HEK293 (cell line): Measurements from ENCODE around the gene WDR18.

Experiments
- KLF1 ChIP-seq: fragments of 450-650 bp; formaldehyde crosslinking; IDR thresholded peaks from 2 replicates; pipeline ENCODE4 v1.5.1; 2016; ENCODE audit warnings: missing biosample characterization, missing genetic modification characterization
- ZEB2 ChIP-seq: fragments of 450-650 bp; formaldehyde crosslinking; IDR thresholded peaks from 2 replicates; pipeline ENCODE4 v1.5.1; 2016; ENCODE audit warnings: missing biosample characterization, missing genetic modification characterization
- ZNF121 ChIP-seq: fragments of 450-650 bp; formaldehyde crosslinking; IDR thresholded peaks from 2 replicates; pipeline ENCODE4 v1.5.1; 2016; ENCODE audit warnings: missing biosample characterization, missing genetic modification characterization
- ZNF211 ChIP-seq: fragments of 450-650 bp; formaldehyde crosslinking; IDR thresholded peaks from 2 replicates; pipeline ENCODE4 v1.5.1; 2016; ENCODE audit warnings: low read depth, missing biosample characterization, missing genetic modification characterization
- ZNF433 ChIP-seq: fragments of 450-650 bp; formaldehyde crosslinking; IDR thresholded peaks from 2 replicates; pipeline ENCODE4 v1.5.1; 2016; ENCODE audit warnings: missing biosample characterization, missing genetic modification characterization, low read depth
- ZNF529 ChIP-seq: fragments of 450-650 bp; formaldehyde crosslinking; IDR thresholded peaks from 2 replicates; pipeline ENCODE4 v1.5.1; 2017; ENCODE audit warnings: missing genetic modification characterization, missing biosample characterization; ENCODE audit not compliant: insufficient replicate concordance
- ZNF571 ChIP-seq: fragments of 450-650 bp; formaldehyde crosslinking; IDR thresholded peaks from 2 replicates; pipeline ENCODE4 v1.5.0; 2017; ENCODE audit warnings: missing biosample characterization, missing genetic modification characterization
- ZNF768 ChIP-seq: fragments of 450-650 bp; formaldehyde crosslinking; IDR thresholded peaks from 2 replicates; pipeline ENCODE4 v1.5.1; 2018; ENCODE audit warnings: missing biosample characterization, mild to moderate bottlenecking, missing genetic modification characterization
- TF ChIP-seq, protein P1 (sequence below): fragments of 450-650 bp; formaldehyde crosslinking; IDR thresholded peaks from 2 replicates; pipeline ENCODE4 v1.5.1; 2016; ENCODE audit warnings: missing biosample characterization, missing genetic modification characterization
- TF ChIP-seq, protein P2 (sequence below): fragments of 450-650 bp; IDR thresholded peaks from 2 replicates; pipeline ENCODE4 v1.5.1; 2018; ENCODE audit warnings: missing biosample characterization, mild to moderate bottlenecking, missing genetic modification characterization
- TF ChIP-seq, protein P3 (sequence below): fragments of 450-650 bp; formaldehyde crosslinking; IDR thresholded peaks from 2 replicates; pipeline ENCODE4 v1.5.1; 2017; ENCODE audit warnings: missing biosample characterization, missing genetic modification characterization

- TF ChIP-seq, protein P1, sequence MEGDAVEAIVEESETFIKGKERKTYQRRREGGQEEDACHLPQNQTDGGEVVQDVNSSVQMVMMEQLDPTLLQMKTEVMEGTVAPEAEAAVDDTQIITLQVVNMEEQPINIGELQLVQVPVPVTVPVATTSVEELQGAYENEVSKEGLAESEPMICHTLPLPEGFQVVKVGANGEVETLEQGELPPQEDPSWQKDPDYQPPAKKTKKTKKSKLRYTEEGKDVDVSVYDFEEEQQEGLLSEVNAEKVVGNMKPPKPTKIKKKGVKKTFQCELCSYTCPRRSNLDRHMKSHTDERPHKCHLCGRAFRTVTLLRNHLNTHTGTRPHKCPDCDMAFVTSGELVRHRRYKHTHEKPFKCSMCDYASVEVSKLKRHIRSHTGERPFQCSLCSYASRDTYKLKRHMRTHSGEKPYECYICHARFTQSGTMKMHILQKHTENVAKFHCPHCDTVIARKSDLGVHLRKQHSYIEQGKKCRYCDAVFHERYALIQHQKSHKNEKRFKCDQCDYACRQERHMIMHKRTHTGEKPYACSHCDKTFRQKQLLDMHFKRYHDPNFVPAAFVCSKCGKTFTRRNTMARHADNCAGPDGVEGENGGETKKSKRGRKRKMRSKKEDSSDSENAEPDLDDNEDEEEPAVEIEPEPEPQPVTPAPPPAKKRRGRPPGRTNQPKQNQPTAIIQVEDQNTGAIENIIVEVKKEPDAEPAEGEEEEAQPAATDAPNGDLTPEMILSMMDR = no peak
- TF ChIP-seq ZNF211 (no peak), KLF1 (tag by site-specific recombination) (no peak), ZNF571 (tag by site-specific recombination) (no peak), ZNF121 (tag by site-specific recombination) (no peak), ZNF529 (no peak), ZNF768 (tag by site-specific recombination) (no peak), ZNF433 (tag by site-specific recombination) (no peak), ZEB2 (tag by site-specific recombination) (no peak)
- TF ChIP-seq, protein P2, sequence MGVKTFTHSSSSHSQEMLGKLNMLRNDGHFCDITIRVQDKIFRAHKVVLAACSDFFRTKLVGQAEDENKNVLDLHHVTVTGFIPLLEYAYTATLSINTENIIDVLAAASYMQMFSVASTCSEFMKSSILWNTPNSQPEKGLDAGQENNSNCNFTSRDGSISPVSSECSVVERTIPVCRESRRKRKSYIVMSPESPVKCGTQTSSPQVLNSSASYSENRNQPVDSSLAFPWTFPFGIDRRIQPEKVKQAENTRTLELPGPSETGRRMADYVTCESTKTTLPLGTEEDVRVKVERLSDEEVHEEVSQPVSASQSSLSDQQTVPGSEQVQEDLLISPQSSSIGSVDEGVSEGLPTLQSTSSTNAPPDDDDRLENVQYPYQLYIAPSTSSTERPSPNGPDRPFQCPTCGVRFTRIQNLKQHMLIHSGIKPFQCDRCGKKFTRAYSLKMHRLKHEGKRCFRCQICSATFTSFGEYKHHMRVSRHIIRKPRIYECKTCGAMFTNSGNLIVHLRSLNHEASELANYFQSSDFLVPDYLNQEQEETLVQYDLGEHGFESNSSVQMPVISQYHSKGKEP = no peak
- TF ChIP-seq, protein P3, sequence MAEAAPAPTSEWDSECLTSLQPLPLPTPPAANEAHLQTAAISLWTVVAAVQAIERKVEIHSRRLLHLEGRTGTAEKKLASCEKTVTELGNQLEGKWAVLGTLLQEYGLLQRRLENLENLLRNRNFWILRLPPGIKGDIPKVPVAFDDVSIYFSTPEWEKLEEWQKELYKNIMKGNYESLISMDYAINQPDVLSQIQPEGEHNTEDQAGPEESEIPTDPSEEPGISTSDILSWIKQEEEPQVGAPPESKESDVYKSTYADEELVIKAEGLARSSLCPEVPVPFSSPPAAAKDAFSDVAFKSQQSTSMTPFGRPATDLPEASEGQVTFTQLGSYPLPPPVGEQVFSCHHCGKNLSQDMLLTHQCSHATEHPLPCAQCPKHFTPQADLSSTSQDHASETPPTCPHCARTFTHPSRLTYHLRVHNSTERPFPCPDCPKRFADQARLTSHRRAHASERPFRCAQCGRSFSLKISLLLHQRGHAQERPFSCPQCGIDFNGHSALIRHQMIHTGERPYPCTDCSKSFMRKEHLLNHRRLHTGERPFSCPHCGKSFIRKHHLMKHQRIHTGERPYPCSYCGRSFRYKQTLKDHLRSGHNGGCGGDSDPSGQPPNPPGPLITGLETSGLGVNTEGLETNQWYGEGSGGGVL = no peak
These were observed 30.5 kb upstream of the WDR18 start for GRCh38 chr19:953445-954271.
